Fibroblast of peridontal ligament (primary cell): ENCODE measurements around the gene SFTPA2.
"Not testable (repeated sequence)": the region's sequence is repeated elsewhere in the genome, so short reads cannot be mapped to it uniquely, and the experiment has no call there.

Source experiments
- DNase-seq: peaks from one replicate; pipeline ENCODE4 v3.0.0-alpha.2; 2010; ENCODE audit errors: extremely low read depth

SFTPA2 gene

GRCh38 chr10:79559726-79560125 lies 481 bp downstream of the SFTPA2 start:
- peak; percentile 2 for DNase-seq

GRCh38 chr10:79556961-79557360 lies 3.2 kb downstream of the SFTPA2 start:
- not testable (repeated sequence) for DNase-seq

GRCh38 chr10:79555354-79556309 lies 4.6 kb downstream of the SFTPA2 start:
- DNase-seq, result no peak

- no peak for DNase-seq
Observed at GRCh38 chr10:79552143-79552542, 8.1 kb downstream of the SFTPA2 start.

GRCh38 chr10:79547973-79548372 lies 12.2 kb downstream of the SFTPA2 start:
- no peak for DNase-seq

GRCh38 chr10:79547128-79547527 lies 13.1 kb downstream of the SFTPA2 start:
- DNase-seq, result not testable (repeated sequence)

GRCh38 chr10:79544926-79545659 lies 15.1 kb downstream of the SFTPA2 start:
- DNase-seq, result not testable (repeated sequence)

GRCh38 chr10:79544408-79544807 lies 15.8 kb downstream of the SFTPA2 start:
- DNase-seq, result not testable (repeated sequence)

- no peak for DNase-seq
Observed at GRCh38 chr10:79542626-79543025, 17.6 kb downstream of the SFTPA2 start.

- not testable (repeated sequence) for DNase-seq
Observed at GRCh38 chr10:79540930-79541329, 19.3 kb downstream of the SFTPA2 start.

GRCh38 chr10:79538311-79538710 lies 21.9 kb downstream of the SFTPA2 start:
- DNase-seq, result not testable (repeated sequence)

GRCh38 chr10:79533903-79534175 lies 26.4 kb downstream of the SFTPA2 start:
- not testable (repeated sequence) for DNase-seq

- peak; percentile 65 for DNase-seq
Observed at GRCh38 chr10:79533142-79533902, 26.9 kb downstream of the SFTPA2 start.

GRCh38 chr10:79528261-79528660 lies 31.9 kb downstream of the SFTPA2 start:
- DNase-seq, result not testable (repeated sequence)

- not testable (repeated sequence) for DNase-seq
Observed at GRCh38 chr10:79525049-79525710, 35.0 kb downstream of the SFTPA2 start.

GRCh38 chr10:79523157-79523853 lies 36.9 kb downstream of the SFTPA2 start:
- DNase-seq, result not testable (repeated sequence)

- DNase-seq, result not testable (repeated sequence)
Observed at GRCh38 chr10:79522464-79522863, 37.7 kb downstream of the SFTPA2 start.

- not testable (repeated sequence) for DNase-seq
Observed at GRCh38 chr10:79521751-79522150, 38.5 kb downstream of the SFTPA2 start.

- not testable (repeated sequence) for DNase-seq
Observed at GRCh38 chr10:79517567-79517966, 42.6 kb downstream of the SFTPA2 start.

- DNase-seq, result peak; percentile 43
Observed at GRCh38 chr10:79516532-79517205, 43.5 kb downstream of the SFTPA2 start.
